IPS DF 4.7 (cell line): ENCODE measurements around the gene TIPARP.
A peak's percentile ranks its signal among the peaks of the same experiment; 100 is the strongest.
"Not testable (repeated sequence)": the region's sequence is repeated elsewhere in the genome, so short reads cannot be mapped to it uniquely, and the experiment has no call there.

Experiments used
- DNase-seq: peaks from one replicate; pipeline ENCODE4 v3.0.0-alpha.2; 2013; ENCODE audit warnings: low spot score; ENCODE audit errors: extremely low read depth

TIPARP gene

DNA sequence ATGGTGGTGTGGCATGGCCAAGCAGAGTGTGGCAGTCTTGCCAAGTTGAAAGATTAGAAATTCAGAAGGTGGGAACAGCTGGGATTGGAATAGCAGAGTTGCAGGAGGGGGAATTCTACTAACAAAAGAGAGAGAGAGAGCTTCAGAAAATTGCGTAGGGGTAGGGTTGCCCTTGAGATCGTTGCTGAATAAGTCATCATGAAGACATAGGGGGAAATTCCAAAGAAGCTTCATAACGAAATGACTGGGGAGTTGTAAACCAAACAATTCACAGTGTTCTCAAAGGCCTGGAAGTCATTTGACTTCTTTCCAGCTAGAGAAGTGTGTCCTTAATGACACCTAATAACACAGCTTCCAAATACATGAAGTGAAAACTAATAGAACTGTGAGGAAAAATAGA, 26.3 kb upstream of the TIPARP start:
- no peak for DNase-seq

DNA sequence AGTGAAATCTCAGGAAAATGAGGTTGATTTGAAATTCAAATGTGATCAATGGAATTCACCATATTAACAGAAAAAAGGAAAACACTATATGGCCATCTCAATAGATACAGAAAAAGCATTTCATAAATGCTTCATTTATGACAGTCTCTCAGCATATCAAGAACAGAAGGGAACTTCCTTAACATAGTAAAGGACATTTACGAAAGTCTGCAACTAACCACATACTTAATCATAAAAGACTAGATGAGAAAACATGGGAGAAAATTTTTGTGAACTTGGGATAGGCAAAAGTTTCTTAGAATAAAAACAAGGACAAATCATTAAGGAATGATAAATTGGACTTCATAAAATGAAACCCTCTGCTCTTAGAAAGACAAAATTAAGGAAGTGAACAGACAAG, 24.7 kb upstream of the TIPARP start:
- DNase-seq: no peak

DNA sequence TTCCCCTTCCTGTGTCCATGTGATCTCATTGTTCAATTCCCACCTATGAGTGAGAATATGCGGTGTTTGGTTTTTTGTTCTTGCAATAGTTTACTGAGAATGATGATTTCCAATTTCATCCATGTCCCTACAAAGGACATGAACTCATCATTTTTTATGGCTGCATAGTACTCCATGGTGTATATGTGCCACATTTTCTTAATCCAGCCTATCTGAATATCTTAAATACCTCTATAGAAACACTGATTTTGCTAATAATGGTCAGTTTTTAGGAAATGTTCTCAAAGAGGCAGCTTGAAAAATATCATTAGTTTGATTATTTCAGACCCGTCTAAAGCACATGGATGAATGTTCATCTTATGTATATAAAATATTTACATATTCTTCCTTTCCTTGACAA, 21.7 kb upstream of the TIPARP start:
- not testable (repeated sequence) for DNase-seq

DNA sequence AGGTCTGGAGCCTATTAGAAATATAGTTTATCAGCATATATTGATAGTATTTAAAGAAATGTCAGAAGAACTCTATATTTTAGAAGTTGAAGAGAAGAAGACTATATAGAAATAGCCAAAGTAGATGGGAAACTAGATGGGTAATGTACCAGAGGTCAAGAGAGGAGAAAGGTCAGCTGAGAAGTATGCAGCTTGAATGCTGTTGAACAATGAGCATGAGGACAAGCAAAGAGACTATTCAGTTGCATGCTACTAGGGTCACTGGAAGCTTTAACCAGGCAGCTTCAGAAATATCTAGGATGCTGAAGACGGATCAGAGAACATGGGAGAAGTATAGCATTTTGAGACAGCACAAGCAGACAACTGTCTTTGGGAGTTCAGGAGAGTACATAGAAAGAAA, 19.6 kb upstream of the TIPARP start:
- DNase-seq: no peak

DNA sequence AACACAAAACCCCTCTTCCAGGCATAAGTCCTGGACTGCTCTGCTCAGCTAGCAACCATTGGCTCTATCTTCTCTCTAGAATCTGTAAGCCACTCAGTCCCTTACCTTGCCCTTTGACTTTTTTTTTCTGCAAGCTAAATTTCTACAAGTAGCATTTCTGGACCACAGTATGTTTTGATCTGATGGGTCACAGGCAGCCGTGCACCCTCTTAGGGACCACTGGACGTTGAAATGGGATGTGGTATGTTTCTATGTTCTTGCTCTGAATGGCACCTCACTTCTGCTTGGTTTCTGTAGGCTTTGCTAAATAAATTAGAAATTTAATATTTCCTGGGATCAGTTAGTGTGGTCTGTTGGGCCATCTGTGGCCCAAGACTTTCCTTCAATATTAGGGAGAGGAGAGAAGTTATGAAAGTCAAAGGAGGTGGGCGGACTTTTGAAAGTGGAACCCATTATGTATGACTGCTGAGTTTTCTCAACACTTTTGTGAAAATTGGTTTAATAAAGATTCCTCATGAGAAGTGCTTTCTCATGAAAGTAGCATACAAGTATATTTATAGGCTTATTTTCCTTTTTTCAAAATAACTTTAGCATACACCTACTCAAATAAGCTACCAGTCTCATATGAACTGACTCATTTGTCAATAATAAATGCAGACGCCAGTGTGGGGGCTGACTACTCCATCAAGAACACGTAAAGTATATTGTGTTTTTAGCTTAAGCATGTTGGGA, 18.4 kb upstream of the TIPARP start:
- no peak for DNase-seq

DNA sequence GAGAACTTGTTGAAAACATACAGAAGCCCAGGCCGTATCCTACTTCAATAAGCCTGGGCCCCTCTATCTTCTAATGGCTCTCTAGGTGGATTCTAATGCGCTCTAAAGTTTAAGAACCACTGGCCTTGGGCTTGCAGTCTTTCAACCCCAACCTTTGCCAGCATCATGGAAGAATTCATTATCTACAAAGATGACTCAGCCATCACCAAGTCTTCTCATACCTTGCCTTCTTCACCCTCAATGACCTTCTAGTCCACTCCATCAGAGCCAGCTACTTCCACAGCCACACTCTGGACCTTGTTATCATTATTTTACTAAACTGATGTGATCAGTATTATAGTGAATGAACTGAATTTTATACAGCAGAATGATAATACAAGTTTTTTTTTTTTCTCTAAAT, 16.9 kb upstream of the TIPARP start:
- DNase-seq: no peak

DNA sequence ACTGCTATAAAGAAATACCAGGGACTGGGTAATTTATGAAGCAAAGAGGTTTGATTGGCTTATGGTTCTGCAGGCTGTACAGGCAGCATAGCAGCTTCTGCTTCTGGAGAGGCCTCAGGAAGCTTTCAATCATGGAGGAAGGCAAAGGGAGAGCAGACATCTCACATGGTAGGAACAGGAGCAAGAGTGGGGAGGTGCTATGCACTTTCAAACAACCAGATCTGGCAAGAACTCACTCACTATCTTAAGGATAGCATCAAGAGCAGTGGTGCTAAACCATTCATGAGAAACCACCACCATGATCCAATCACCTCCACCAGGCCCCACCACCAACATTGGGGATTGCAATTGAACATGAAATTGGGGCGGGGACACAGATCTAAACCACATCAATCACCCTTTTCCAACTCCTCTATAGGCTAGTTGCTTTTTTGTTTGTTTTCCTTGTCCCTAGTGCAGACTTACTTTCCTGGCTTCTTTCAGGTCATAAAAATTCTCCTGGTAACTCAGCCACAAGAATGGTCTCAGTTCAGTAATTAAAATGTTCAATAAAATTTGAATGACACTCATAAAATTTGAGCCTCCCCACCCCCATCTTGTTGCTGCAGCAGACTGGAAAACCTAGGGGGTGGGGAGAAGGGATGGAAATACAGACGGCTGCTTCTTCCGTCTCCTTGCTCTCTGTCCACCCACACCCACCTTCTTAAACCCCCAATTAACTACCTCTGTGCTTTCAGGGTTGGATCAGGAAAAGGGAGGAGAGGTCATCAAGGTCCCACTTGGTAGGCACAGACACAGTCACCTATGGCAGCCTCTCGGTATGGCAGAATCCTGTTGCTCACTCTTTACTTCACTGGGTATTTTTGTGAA, 16.3 kb upstream of the TIPARP start:
- DNase-seq: no peak

DNA sequence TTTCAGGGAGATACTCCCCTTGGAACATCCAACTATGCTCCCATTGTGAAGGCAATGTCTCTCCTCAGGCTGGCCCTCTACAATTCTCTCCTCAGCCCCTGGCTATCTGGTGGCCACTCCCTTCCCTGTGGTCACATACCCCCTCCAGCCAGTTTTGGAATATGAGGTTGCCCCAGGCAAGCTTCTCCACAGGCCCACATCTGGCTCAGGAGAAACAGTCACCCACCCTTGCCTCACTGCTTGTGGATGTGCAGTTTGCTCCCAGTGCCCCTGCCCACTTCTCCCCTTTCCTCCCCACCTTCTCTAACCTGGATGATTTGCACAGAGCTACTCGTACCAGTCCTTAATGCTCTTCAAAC, 15.7 kb upstream of the TIPARP start:
- DNase-seq: no peak

DNA sequence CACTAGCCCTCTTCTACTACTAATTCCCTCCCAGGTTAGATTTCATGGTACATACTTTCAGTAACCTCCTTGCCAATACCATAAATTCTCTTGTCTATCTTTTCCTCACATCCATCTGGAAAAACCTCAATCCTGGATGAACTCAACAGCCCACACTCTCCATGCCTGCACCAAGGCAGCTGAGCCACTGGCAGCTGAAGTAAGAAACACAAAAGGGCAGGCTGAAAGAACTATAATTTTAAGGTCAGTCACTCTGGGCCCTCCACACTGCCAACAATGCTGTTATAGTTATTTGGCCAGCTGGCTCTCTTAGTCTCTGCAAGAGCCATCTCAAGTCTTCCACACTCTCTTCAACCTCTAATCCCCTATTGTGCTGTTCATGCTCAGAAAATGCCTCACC, 15.1 kb upstream of the TIPARP start:
- DNase-seq: no peak

DNA sequence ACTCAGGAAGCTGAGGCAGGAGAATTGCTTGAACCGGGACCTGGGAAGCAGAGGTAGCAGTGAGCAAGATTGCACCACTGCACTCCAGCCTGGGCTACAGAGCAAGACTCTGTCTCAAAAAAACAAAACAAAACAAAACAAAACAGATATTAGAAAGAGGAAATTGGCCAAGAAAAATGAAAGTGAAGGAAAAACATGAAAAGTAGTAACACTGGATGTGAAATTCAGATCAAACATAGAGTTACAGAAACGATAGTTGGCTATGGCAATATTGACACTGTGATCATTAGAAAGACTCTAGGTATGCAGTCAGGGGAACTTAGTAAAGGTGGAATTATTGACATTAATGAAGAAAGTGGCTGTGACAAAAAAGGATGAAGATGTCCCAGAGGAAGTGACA, 13.2 kb upstream of the TIPARP start:
- DNase-seq: no peak

DNA sequence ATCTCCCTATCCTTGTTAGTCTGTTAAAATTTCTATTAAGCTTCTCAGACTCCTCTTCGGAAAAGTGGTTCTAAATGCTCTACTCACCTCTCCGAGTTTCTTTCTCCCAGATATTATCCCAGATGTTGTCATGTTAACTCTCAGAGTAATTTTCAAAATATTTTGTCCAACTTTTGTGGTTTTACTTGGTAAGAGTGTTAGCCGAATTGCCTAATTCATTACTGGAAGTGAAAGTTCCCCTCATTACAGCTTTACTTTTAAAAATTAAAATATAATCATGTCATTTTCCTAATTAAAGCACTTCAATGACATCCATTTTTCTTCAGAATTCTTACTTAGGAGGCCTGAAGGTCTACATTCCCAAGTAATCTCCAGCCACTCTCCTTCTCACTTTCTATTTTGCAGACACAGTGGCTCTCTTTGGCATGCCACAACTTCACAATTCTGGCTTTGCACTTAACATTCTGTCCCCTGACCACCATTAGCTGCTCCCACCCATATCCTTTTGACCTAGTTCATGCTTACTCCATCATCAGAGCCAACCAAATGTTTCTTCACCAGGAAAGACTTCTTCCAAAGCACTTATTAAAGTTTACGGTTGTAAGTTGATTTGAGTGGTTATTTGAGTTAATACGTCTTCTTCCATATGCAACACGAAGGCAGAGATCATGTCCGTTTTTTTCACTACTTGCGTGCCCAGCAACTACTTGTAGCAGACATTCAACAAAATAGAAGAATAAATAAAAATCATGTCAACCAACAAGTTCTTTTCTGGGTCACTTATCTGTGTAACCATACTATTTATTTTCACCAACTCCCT, 10.2 kb upstream of the TIPARP start:
- DNase-seq: no peak

DNA sequence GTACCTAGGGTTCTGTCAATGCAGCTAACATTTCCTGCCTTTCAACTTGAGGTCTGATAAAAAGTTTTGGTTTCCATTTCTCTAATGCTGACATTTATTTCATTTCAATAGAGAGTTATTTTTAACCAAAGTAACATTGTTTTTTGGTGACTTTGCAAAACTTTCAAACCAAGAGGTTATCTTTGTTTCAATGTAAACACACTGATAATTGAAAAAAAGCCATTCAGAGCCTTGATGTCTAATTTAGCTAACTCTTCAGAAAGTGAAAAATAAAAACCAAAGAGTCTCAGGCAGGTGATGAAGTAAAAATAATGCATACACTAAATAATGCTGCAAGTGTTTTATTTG, 9.6 kb upstream of the TIPARP start:
- no peak for DNase-seq

DNA sequence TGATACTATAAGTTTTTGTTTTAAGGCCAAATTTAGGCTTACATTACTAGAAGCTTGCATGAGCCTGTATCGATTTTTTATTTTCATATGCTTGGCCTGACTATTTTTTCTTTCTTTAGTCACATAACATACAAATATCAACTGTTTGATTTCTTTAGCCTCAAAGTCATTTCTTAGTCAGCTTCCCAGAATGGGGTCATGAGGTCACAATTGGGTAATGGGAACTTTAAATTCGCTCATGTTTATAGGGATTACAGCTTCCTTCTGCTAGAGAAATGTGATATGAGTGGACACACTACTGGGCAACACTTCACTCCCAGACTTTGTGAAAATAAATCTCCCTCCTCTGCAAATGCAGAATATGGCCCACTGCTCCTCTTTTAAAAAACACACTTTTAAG, 9.1 kb upstream of the TIPARP start:
- DNase-seq: no peak

DNA sequence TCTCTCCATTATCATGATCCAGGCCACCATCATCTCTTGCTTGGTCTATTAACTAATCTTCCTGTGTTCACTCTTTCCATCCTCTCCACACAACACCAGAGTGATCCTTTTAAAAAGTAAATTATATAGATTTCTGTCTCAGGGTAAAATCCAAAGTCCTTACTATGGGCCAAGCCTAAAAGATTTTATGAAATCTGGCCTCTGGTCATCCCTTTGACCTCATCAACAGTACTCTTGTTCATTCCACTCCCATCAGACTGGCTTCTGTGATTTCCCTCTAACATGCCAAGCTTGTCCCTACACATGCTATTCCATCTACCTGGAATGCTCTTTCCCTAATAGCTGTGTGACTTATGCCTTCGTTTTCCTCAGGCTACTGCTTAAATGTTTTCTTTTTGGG, 8.3 kb upstream of the TIPARP start:
- no peak for DNase-seq

DNA sequence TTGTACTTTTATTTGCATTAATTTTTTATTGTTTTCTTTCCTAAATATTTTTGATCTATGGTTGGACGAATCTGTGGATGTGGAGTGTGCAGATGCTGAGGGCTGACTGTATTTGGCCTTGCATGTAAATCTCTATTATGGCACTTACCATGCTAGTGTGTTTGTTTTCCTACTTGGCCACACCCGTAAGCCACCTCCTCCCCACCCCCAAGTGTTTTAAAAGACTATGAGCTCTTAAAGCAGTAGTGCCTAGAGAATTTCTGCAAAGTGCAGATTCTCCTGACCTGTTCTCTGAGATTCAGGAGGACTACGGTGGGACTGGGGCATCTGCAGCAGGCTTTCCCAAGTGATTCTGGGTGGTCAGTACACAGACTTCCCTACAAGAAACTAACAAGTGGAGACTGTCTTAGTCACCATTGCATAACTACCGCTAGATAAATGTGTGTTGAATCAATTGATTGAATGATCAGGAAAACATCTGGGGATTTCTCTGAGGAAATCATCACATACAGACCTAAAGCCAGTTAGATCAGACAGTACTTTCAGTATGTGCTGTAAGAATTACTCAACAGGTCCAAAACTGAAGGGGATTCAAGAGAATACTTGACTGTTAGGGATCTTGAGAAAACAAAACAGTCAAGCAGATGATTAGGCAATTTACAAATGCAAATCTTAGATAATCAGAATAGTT, 6.2 kb upstream of the TIPARP start:
- no peak for DNase-seq

DNA sequence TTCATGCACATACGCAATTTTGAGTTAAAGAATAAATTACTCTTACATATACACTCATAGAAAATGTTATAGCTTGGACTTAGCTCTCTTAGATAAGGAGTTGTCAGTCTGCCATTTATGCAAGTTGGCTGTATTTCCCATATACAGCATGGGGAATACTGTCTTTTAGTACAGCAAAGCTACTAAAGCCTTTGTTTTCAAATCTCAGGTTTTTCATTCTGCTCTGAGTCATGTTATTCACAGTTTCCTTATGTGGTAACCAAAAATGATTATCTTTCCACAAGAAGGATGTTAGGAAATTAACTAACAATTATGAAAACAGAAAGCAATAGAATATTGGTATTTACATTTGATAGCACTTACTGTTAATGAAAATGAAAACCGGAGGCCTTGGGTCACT, 4.3 kb upstream of the TIPARP start:
- no peak for DNase-seq

DNA sequence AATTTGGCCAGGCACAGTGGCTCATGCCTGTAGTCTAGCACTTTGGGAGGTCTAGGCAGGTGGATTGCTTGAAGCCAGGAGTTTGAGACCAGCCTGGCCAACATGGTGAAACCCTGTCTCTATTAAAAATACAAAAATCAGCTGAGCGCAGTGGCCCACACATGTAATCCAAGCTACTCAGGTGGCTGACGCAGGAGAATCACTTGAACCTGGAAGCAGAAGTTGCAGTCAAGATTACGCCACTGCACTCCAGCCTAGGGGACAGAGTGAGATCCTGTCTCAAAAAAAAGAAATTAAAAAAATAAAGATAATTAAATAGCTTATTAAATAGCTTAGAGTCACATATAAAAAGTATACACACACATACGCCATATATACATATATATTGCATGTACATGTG, 3.7 kb upstream of the TIPARP start:
- DNase-seq: no peak

DNA sequence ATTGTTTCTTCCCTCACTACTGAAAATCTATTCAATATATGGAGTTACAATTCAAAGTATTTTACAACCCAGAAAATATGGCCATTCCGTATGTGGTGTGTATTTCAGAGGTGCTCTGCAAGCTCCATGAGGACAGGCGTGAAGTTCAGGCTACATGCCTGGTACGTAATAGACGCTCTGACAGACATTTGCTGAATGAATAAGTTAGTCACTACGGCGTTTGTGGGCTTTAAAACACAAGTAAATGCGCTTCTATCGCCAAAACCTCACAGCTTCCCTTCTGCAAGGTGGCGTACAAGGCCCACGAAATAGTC, 701 bp upstream of the TIPARP start:
- DNase-seq: no peak

DNA sequence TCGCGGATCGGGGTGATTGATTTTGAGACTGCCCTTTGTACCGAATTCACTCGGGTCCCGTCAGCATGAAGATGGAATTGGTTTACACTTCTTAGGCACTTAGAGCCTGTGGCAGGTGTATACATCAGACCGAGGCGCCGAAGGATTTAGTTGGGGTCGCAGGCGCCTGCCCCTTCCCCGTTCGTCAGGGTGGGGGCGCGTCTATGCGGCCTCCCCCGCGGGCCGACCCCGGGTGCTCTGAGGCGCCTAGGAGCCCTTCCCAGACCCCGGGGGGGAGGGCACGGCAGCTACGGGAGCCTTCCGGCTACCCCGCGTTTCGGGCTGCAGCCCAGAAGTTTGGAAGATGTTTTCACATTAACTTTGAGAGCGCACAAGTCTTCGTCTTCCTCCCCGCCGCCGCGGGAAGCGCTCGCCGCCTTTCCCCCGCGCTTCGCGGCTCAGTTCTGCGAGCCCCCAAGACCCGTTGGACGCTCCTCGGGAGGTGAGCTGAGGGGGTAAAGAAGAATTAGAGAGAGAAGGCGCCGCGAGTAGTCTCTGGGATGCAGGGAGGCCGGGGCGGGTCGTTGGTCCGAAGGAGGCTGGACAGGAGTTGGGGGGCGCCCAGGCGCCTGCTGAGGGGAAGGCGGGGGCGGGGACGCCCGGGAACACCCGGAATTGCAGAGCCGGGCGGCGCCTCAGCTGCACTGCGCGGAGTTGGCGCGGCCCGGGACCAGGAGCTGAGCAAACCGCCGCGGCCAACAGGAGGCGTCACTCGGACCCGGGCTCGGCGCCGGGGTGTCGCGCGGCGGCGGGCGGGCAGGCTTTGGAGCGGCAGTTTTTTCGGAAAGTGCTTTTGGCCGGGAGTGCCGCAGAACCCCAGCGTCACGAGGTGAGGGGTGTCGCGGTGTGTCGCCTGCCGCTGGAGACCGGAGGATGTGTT, 780 bp downstream of the TIPARP start:
- DNase-seq: peak; percentile 22

DNA sequence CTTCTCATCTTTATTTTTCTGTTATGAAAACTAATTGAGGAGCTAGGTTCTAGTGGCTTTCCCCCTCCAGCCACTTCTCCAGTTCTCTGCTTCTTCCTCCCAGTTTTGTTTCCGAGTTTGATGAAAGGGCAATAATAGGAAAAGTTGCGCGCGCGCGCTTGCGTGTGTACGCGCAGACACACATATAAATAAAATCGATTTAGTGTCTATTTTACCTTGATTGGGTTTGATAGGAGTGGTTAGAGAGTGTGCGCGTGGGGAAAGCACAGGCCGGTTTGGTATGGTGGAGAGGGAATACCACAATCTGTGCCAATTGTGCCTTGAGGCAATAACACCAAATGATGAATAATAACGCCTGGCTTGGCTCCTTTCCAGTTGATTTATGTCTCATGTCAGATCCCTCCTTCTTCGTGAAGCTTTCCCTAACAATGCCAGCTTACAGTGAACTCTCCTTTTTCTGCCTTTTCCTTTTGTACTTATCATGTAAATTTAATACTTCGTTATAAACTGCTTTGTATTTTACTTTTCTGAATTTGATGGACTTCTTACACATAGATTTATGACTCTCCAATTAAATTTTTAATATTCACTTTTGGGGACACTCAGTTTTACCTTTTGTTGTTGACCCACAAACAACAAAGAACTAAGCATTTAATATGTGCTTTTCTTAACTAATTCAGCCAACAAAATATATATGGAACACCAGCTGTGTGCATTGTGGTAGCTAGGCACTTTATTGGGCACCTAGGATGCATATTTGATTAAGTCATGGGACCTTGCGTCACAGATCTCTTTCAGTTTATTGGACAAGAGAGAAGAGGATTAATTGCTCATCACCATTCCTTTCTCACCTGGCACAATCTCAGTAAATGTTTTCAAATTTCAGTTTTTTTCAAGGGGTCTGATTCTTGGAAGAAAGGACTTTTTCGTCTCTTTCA, 1.7 kb downstream of the TIPARP start:
- DNase-seq: no peak
